Hematopoietic multipotent progenitor cell treated with erythropoietin and hydrocortisone succinate and interleukin-3 and kit ligand, for 8 days (in vitro differentiated cells): Measurements from ENCODE around the gene MALL.
A peak's percentile ranks its signal among the peaks of the same experiment; 100 is the strongest.
"Not testable (repeated sequence)": the region's sequence is repeated elsewhere in the genome, so short reads cannot be mapped to it uniquely, and the experiment has no call there.

ENCODE experiments used
- DNase-seq: peaks from one replicate; pipeline ENCODE4 v3.0.0-alpha.2; 2015

MALL gene

DNA sequence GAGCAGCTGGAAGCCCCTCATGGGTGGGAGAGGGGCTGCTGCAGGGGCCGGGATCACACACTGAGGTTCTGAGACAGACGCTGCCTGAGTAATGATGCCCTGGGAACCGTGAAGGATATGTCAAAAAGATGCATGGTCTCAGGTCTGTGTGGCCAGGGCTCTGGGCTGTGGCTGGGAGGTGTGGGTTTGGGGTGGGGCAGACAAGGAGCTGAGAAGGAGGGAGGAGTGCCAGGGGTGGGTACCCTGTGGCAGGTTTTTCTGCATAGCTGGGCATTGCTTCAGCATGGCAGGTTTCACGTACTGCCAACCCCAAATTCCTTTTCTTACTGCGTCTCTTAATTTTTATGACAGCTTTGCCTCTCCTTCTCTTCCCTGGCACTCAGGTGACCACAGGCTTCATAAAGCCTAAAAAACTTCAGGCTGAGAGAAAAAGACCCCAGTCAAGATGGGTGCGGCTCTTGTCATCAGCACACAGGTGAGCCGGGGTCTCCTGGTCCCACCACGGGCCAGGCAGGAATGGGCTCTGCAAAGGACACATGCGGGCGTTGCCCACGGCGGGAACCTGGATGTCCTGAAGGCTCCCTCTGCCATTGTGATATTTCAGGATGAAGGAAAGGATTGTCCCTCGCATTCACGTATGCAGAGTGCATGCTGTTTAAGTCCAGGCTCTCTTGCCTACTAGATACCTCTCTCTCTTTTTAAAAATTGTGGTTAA is 18.0 kb downstream of the MALL start:
- DNase-seq, result no peak

DNA sequence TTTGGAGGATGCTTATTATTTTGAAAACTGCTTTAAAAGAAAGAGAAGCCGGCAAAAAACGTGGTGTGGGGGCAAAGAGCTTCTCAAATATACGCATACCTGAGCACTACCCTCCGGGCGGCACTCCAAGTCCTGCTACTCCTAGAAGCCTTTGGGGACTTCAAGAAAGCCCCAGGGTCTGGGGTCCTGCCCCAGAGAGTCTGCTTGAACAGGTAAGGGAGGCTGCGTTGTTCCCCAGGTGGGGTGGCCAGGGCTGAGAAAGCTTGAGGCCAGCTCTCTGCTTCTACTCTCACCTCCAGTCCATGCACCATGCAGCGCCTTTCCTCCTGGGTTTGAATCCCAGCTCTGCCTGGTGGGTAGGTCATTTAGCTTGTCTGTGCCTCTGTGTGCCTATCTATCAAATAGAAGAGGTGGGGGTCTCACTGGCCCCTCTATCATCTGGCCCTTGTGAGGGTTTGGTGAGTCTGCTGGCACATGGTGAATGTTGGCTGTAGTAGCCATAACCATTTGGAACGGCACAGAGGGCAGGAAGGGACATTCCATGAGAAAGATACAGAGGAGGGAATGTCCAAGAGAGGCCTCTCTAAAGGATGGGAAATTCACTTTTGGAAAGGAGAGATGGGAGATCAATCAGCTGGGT is 19.5 kb downstream of the MALL start:
- DNase-seq, result no peak

- DNase-seq, result not testable (repeated sequence)
Observed at GRCh38 chr2:110094884-110095534, 20.6 kb downstream of the MALL start.

GRCh38 chr2:110093924-110094323 is 21.7 kb downstream of the MALL start:
- DNase-seq, result not testable (repeated sequence)

DNA sequence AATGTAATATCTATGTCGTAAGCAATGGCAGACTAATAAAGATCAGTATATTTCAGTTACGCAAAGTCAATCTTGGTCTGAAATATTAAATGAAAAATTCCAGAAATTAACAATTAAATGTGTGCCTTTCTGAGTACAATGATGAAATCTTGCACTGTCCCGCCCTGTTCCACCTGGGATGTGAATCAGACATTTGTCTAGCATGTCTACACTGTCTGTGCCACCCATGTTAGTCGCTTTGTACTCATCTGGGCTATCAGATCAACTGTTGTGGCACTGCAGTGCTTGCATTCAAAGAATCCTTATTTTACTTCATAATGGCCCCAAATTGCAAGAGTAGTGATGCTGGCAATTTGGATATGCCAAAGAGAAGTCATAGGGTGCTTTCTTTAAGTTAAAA is 25.5 kb downstream of the MALL start:
- not testable (repeated sequence) for DNase-seq

- not testable (repeated sequence) for DNase-seq
Observed at GRCh38 chr2:110083757-110084156, 31.9 kb downstream of the MALL start.

DNA sequence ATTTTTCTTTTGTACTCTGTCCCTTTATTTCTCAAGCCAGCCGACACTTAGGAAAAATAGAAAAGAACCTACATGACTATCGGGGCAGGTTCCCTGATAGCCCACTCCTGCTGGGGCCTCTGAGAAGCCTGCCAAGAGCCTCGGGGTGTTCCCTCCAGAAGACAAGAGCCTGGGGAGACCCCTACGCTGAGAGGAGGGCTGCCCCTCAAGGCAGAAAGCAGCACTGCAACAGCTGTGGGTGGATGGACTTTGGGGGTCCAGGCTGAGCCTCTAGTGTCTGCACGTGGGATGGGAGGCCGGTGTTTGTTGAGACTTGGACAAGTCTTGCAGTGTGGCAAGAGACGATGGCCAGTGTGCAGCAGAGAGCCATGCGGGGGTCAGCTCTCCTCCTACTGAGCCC is 32.5 kb downstream of the MALL start:
- DNase-seq, result not testable (repeated sequence)

GRCh38 chr2:110078104-110078503 is 37.5 kb downstream of the MALL start:
- DNase-seq, result not testable (repeated sequence)

DNA sequence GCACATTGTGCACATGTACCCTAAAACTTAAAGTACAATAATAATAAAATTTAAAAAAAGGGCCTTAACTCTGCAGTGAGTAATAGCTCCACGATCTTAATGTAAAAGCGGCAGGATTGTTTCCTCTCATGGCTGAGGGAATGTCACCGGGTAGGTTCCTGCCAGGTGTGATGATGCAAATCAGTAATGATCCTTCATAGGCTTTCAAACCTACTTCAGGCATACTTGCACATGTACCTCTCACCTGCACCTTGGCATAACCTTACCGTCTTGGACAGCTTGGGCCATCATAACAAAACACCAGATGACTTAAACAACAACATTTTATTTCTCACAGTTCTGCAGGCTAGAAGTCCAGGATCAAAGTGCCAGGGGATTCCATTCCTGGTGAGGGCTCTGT is 39.7 kb downstream of the MALL start:
- DNase-seq, result not testable (repeated sequence)

DNA sequence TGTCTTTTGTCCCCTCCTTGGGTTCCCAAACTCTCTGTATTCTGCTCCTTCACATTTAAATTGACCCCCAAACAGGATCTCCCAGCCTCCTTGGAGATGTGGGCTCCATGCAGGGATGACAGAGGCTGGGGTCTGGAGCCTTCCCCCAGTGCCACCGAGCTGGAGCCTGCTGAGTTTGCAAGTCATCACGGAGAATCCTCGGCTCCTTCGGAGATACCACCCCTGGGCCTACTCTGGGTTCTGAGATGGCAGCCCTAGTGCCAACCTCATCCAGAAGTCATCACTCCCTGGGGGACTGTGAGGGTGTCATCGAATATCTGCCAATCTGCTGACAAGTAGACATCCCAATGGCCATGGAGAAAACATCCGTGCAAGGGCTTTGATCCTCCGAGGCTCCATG is 45.8 kb downstream of the MALL start:
- not testable (repeated sequence) for DNase-seq

GRCh38 chr2:110068153-110068552 is 47.5 kb downstream of the MALL start:
- not testable (repeated sequence) for DNase-seq

- not testable (repeated sequence) for DNase-seq
Observed at GRCh38 chr2:110062332-110062731, 53.3 kb downstream of the MALL start.

DNA sequence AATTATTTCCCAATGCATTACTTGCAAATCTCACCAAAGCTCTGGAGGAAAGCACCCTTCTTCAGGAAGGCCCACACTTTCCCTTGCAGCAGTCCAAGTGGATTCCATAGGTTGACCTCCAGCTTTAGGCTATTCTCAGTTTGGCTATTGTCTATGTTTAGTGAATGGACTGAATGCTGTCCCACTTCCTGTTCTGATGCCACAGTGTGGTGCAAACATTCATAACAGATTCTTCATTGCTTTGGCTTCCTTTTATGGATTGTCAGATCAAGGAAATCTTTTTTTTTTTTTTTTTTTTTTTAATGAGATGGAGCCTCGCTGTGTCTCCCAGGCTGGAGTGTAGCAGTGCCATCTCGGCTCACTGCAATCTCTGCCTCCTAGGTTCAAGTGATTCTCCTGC is 55.1 kb downstream of the MALL start:
- DNase-seq, result not testable (repeated sequence)

- DNase-seq, result not testable (repeated sequence)
Observed at GRCh38 chr2:110059694-110060358, 55.8 kb downstream of the MALL start.

DNA sequence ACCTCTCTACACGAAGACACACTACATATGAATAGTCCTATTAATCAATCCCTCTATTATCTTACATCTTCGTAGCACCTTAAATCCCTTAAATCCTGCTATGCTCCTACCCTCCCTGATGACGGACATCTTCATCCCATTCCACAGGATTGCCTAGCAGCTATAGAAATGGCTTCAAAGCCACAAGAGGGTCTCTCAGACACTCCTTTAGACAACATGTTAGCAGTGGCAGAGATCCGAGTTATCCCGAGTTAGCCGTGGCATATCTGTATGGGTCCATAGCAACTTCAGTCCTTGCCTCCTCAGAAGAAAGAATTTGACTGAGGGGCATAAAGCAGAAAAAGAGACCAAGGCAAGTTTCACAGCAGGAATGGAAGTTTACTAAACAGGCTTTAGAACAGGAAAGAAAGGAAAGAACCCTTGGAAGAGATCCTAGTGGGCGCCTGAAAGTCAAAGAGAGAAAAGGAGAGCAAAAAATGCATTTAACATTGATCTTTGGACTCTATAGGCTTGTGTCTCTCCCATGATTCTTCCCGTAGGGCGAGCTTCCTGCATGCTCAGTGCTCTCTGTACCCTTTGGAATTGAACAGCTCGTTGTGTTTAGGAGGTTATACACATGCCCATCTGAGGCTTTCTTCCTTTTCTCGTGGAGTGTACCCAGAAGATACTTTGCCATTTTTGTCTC is 56.5 kb downstream of the MALL start:
- DNase-seq, result not testable (repeated sequence)

GRCh38 chr2:110058034-110058433 is 57.6 kb downstream of the MALL start:
- not testable (repeated sequence) for DNase-seq

DNA sequence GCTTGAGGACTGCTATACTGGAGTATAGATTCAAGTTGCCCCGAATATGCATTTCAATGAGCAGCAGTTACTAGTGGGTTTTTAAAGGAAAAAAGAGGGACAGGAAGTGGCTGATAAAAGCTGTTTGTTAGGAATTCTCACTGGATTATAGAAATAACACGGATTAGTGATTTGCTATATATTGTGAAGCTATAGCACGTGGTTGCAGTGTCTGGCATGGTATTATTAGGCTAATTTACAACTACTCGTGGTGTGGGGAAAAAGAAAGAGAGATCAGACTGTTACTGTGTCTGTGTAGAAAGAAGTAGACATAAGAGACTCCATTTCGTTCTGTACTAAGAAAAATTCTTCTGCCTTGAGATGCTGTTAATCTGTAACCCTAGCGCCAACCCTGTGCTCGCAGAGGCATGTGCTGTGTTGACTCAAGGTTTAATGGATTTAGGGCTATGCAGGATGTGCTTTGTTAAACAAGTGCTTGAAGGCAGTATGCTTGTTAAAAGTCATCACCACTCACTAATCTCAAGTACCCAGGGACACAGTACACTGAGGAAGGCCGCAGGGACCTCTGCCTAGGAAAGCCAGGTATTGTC is 59.7 kb downstream of the MALL start:
- DNase-seq, result not testable (repeated sequence)

DNA sequence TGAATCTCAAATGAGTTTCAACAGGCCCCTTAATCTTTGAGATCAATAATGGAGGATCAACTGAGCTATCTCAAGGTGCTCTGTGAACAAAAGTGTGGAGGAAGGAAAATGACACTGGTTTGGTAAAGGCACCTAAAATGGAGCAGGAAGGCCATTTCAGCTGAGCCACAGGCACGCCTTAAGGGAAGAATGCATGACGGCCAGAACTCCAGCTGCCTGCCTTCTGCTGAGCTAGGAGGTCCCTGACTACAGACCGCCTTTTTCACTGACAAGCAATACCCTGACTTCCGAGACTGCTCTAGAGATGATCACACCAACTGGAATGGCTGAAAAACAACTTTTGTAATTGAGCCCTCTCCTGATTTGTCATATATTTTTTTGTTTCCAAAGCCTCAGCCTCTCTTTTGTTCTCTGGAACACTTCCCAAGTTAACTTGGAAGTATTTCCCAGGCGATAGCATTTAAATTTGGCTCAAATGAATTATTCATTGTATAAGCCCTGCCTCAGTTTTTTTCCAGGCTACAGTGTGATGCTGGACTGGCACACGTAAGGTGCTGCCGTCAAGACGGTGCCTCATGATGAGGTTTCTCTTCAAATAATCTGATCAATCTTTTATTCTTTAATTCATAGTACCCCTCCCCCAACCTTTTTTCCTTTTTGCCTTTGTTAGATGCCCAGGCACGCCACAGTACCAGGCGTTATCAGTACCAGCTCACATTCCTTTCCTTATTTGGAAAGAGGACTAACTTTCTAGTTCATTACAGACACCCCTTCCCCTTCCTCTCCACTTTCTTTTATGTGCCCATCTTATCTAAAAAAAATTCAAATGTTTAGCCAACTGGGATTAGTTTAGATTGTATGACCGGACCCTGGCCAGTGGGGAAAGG is 60.9 kb downstream of the MALL start:
- DNase-seq, result peak; percentile 0

DNA sequence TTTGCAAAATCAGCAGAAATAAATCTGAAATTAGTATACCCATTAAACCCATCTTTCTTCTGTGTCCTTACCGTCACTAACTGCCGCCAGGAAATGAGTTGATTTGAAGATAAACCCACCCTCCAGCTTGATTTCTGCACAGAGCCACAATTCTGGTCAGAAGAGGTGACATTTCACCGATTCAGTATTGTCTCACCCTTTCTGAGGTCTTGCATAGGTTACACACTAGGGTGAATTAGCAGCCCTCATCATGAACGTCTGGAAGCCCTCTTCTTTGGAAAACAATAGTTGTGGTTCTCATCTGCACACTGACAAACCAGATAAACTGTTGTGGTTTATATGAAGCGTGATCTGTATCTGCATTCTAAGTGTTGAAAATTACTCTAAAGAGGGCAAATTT is 61.9 kb downstream of the MALL start:
- not testable (repeated sequence) for DNase-seq

GRCh38 chr2:110052166-110052565 is 63.5 kb downstream of the MALL start:
- not testable (repeated sequence) for DNase-seq

GRCh38 chr2:110050222-110050621 is 65.4 kb downstream of the MALL start:
- DNase-seq, result not testable (repeated sequence)
